ENCODE results near the gene RHBDD2.
"Not testable (repeated sequence)": the region's sequence is repeated elsewhere in the genome, so short reads cannot be mapped to it uniquely, and the experiment has no call there.

Gene RHBDD2

DNA sequence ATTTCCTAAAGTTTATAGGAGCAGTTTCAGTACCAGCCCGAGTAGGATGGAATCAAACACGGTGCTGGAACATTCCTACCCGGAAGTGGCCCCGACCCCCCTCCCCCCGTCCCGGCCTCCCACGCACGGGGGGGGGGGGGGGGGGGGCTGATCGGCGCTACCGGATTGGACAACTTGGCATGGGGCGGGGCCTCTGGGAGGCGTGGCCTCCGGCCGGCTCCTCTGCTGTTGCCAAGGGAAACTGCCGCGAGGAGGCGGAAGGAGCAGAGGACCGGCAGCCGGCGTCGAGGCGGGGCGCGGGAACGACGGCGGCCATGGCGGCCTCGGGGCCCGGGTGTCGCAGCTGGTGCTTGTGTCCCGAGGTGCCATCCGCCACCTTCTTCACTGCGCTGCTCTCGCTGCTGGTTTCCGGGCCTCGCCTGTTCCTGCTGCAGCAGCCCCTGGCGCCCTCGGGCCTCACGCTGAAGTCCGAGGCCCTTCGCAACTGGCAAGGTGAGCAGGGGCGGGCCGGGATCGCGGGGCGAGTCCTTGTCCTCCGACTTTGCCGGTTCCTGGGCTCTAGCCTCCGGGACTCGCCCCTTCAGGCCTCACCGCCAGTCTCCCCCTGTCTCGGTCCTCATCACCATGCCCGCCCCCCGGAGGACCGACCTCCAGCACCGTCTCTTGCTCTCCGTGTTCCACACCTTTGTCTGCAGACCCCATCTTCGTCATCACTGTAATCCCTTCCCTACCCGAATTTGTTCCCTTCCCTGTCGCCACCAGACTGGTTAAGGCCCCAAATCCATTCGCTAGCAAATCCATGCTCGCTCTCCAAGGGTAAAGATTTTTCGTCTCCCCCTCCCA is at the start of gene RHBDD2:
TSS of gene RHBDD2 (plus strand) at position 266 of the 843 bp plus-strand sequence. CDS start at position 315, 49 bp downstream.
- no peak for FAIRE-seq

DNA sequence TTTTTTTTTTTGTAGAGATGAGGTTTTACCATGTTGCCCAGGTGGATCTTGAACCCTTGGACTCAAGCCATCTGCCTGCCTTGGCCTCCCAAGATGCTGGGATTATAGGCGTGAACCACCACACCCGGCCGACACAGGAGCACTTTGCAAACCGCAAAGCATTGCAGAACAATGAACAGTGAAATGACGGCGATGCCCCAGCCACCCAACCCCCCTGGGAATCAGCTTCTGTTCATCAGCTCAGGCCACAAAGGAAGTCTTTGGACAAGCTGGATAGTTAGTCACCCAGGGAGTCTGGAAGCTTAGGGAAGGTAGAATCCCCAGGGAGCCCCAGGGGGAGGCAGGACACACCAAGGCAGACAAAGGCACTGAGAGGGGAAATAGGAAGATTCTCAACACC is 49.2 kb upstream of the RHBDD2 start:
- not testable (repeated sequence) for FAIRE-seq

GRCh38 chr7:75830978-75831377 is 47.9 kb upstream of the RHBDD2 start:
- FAIRE-seq = no peak

- not testable (repeated sequence) for FAIRE-seq
Measured at GRCh38 chr7:75833662-75834061, 45.2 kb upstream of the RHBDD2 start.

DNA sequence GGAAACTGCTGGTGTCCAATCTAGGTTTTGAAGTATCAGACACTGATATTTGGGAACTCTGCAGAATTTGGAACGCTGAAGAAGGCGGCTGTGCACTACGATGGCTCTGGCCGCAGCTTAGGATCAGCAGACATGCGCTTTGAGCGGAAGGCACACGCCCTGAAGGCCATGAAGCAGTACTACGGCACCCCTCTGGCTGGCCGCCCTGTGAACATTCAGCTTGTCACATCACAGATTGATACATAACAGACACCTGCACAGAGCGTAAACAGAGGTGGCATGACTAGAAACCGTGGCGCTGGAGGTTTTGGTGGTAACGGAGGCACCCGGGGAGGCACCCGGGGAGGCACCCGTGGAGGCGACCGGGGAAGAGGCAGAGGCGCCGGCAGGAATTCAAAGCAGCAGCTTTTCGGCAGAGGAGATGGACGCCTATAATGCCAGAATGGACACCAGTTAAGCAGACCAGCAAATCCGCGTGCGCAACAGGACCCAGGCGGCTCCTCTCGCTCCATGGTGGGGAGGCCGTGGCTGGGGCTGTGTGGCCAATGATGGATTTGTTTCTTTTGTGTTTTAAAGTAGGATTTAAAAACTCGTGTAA is 43.0 kb upstream of the RHBDD2 start:
- no peak for FAIRE-seq

DNA sequence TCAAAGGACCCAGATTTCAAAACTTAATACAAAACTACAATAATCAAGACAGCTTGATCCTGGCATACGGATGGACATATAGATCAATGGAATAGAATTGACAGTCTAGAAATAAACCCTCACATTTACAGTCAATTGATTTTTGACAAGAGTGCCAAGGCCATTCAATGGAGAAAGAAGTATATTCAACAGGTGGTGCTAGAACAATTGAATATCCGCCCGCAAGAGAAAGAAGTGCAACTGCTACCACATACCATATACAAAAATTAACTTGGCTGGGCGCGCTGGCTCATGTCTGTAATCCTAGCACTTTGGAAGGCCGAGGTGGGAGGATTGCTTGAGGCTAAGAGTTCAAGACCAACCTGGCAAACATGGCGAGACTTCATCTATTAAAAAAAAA is 42.0 kb upstream of the RHBDD2 start:
- FAIRE-seq = no peak

DNA sequence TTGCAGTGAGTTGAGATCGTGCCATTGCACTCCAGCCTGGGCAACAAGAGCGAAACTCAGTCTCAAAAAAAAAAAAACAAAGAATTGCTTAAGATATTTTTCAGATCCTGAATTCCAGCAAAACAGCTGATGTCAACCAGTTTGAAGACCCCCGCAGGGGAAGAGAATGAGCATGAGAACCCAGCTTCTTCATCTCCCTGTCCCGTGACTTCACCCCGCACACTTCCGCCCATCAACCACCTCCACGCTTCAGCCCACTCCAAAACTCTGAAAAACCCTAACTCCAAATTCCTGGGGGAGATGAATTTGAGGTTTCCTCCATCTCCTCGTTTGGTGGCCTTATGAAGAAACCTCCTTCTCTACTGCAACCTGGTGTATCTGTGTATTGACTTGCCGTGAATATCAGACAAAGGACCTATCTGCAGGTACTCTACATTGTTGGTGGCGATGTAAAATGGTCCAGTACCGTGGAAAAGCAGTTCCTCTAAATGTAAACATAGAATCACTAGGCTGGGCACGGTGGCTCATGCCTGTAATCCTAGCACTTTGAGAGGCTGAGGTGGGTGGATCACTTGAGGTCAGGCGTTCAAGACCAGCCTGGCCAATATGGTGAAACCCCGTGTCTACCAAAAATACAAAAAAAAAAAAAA is 40.4 kb upstream of the RHBDD2 start:
- FAIRE-seq = not testable (repeated sequence)

DNA sequence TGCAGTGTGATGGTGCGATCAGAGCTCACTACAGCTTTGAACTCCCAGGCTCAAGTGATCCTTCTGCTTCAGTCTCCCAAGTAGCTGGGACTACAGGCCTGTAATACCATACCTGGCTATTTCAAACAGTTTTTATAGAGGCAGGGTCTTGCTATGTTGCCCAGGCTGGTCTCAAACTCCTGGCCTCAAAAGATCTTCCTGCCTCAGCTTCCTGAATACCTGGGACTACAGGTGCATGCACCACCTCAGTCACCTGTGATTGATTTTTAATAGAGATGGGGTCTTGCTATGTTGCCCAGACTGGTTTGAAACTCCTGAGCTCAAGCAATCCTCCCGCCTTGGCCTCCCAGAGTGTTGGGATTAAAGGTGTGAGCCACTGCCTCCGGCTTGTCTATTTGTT is 38.8 kb upstream of the RHBDD2 start:
- FAIRE-seq = no peak

DNA sequence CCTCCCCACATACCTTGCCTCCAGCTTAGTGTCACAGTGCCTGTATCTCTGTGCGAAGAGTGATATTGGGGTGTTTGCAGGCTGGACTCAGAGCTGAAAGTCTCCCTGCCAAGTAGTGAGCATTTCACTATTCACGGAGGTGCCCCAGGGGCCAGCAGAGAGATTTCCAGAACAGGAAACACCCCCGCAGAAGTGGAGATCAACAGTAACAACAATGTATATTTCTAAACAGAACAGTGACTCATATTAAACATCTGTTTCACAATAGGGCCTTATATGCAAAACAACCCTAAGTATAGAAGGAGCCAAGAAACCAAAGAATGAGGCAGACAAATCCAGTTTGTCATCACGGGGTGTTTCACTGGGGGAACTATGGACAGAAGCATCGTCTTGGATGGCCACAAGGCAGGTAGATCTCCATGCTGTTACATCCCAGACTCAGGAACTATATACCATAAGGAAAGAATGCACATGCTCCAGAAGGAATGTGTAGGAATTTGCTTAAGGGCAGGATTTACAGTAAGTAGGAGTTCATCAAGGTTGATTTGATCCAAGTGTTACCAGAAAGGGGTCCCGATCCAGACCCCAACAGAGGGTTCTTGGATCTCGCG is 35.9 kb upstream of the RHBDD2 start:
- FAIRE-seq = no peak

- no peak for FAIRE-seq
Measured at GRCh38 chr7:75843613-75844116, 35.2 kb upstream of the RHBDD2 start.

DNA sequence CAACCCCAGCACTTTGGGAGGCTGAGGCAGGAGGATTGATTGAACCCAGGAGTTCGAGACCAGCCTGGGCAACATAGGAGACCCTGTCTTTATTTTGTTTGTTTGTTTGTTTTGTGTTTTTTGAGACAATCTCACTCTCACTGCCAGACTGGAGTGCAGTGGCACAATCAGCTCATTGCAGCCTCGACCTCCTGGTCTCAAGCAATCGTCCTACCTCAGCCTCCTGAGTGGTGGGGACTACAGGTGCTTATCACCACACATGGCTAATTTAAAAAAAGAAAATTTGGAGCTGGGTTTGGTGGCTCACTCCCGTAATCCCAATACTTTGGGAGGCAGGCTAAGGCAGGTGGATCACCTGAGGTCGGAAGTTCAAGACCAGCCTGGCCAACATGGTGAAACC is 34.7 kb upstream of the RHBDD2 start:
- FAIRE-seq = no peak

GRCh38 chr7:75845132-75845531 is 33.7 kb upstream of the RHBDD2 start:
- not testable (repeated sequence) for FAIRE-seq

DNA sequence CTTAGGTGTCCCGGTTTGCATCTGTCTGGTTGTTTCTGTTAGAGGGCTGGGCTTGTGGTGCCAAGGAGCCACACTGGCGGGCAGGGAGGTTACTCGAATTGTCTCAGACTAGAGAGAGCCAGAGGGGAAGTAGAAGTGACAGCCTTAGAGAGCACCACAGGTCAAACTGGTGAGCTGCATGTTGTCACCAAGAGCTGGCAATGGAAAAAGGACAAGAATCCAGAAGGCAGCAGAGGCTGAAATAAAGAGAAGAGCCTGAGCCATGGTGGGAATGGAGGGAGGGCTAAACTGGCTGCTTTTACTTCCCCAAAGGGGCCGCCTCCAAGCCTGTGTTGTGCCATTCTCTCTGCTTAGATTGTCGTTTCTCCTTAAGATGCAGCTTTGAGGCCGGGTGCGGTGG is 31.1 kb upstream of the RHBDD2 start:
- no peak for FAIRE-seq

DNA sequence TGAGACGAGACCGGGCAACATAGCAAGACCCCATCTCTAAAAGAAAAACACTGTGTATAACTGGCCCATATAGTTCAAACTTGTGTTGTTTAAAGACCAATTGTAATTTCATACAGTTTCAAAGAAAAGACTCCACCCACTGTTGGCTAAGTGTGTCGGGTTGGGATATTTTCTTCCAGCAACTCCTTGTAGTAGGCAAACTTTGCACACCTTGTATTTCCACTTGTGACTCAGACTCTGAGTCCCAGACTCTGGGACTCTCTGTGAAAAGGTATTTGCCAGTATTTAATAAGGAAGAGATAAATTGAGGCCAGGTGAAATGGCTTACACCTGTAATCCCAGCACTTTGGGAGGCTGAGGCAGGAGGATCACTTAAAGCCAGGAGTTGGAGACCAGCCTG is 29.3 kb upstream of the RHBDD2 start:
- FAIRE-seq = no peak

DNA sequence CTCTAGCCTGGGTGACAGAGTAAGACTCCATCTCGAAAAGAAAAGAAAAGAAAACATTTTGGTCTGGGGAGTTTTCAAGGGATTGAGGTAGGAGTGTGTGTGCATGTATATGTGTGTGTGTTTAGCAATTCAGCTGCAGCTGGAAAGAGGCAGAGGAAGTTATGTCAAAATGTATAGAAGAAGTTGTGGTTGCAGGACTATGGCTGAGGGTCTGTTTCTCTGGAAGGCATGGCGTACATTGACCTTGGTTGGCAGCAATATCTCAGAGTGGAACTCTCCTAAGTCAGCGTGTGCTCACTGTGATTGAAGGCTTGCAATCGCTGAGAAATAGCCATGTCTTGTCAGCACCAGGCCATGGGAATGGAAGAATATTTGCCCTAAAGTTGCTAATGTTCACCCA is 28.6 kb upstream of the RHBDD2 start:
- no peak for FAIRE-seq

GRCh38 chr7:75854233-75854632 is 24.6 kb upstream of the RHBDD2 start:
- no peak for FAIRE-seq

DNA sequence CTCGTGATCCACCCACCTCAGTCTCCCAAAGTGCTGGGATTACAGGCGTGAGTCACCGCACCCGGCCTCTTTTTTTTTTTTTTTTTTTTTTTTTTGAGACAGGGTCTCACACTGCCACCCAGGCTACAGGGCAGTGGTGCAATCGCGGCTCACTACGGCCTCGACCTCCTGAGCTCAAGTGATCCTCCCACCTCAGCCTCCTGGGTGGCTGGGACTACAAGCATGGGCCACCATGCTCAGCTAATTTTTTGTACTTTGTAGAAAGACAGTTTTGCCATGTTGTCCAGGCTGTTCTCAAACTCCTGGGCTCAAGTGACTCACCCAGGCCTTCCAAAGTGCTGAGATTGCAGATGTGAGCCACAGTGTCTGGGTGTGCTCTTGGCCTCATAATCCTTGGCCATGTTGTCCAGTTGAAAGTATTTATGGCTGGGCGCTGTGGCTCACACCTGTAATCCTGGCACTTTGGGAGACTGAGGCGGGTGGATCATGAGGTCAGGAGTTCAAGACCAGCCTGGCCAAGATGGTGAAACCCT is 24.0 kb upstream of the RHBDD2 start:
- not testable (repeated sequence) for FAIRE-seq

GRCh38 chr7:75856536-75856935 is 22.3 kb upstream of the RHBDD2 start:
- no peak for FAIRE-seq

GRCh38 chr7:75858410-75858809 is 20.4 kb upstream of the RHBDD2 start:
- no peak for FAIRE-seq

DNA sequence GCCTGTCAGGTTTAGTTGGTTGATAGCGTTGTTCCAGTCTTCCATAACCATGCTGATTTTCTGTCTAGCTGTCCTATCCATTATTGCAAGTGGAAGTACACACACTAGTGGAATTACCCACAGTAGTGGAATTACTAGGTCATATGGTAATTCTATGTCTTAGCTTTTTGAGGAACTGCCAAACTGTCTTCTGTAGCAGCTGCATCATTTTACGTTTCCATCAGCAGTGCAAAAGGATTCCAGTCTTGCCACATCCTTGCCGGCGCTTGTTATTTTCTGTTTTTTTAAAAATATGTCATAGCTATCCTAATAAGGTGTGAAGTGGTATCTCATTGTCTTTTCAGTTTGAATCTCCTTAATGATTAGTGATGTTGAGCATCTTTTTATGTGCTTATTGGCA is 17.2 kb upstream of the RHBDD2 start:
- no peak for FAIRE-seq

DNA sequence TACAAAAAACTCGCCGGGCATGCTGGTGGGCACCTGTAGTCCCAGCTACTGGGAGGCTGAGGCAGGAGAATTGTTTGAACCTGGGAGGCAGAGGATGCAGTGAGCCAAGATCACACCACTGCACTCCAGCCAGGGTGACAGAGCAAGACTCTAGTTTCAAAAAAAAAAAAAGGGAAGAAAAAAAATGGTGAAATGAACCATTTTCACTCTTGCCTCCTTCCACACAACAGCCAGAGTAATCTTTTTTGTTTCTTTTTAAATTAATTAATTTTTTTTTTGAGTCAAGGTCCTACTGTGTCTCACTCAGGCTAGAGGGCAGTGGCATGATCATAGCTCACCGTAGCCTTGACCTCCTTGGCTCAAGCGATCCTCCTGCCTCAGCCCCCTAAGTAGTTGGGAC is 14.6 kb upstream of the RHBDD2 start:
- not testable (repeated sequence) for FAIRE-seq

- FAIRE-seq = no peak
Measured at GRCh38 chr7:75866114-75866488, 12.7 kb upstream of the RHBDD2 start.

Data from G401.6 (cell line).